ENCODE data around the gene NOXRED1. TPM values are rescaled to one million over a fixed set of nuclear protein-coding genes. Genes with fewer than 3 reads are reported as not detected.
A peak's percentile ranks its signal among the peaks of the same experiment; 100 is the strongest.

NOXRED1 gene
- under 1 TPM; 0.26 to 0.45 TPM for total RNA-seq
- polyA plus RNA-seq (ENCODE audit: insufficient read length in 6 of 6), result 1 to 10 TPM; 1.4 to 2.5 (median 2.0) TPM
- long read RNA-seq, donor 1, result 0 reads
- long read RNA-seq, donor 2, result 0 reads
- long read RNA-seq, donor 3, result 0 reads
- long read RNA-seq, donor 4, result 0 reads
- long read RNA-seq, donor 5, result 0 reads
- long read RNA-seq, donor 6, result 0 reads
- long read RNA-seq, donor 7, result 0 reads
- long read RNA-seq, donor 8, result 0 reads
- long read RNA-seq, donor 9, result 0 reads
- long read RNA-seq, donor 10, result 0 reads
- long read RNA-seq, donor 11, result 0 reads
- long read RNA-seq, donor 12, result 0 reads

DNA sequence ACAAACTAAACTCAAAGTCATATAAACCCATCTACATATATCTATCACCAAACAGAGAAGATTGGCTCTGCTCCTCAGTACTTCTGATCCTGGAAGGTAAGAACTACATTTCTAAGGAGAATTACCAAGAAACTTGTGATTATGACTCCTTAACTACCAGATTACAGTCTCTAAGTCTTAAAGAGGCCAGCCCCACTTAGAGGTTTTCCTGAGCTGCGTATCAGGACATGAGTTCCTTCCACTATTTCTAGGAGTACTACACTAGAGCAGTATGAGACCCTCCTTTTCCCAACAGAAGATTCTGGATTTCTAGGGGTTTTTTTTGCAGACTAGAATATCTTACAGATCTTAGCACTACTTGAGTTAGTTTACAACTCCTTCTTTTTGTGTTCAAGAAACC lies at the start of gene NOXRED1:
Gene NOXRED1, minus strand, starts transcription at position 101 of the 400 bp plus-strand sequence. CDS start 634 bp downstream, outside the sequence.
- Histone ChIP-seq H3K27me3 (no peaks in the 10 kb centered on the region), H3K9me3 (peaks cover 0 to 21% of the 10 kb centered on the region in 2 donors), H3K4me1 (no peaks in the 10 kb centered on the region), H3K4me3 (no peak within 1 kb of the TSS), H3K27ac (no peak within 1 kb of the TSS), H3K36me3 (peaks cover 6 to 77% of the 10 kb centered on the region in 2 donors)
- TF ChIP-seq, protein P1, sequence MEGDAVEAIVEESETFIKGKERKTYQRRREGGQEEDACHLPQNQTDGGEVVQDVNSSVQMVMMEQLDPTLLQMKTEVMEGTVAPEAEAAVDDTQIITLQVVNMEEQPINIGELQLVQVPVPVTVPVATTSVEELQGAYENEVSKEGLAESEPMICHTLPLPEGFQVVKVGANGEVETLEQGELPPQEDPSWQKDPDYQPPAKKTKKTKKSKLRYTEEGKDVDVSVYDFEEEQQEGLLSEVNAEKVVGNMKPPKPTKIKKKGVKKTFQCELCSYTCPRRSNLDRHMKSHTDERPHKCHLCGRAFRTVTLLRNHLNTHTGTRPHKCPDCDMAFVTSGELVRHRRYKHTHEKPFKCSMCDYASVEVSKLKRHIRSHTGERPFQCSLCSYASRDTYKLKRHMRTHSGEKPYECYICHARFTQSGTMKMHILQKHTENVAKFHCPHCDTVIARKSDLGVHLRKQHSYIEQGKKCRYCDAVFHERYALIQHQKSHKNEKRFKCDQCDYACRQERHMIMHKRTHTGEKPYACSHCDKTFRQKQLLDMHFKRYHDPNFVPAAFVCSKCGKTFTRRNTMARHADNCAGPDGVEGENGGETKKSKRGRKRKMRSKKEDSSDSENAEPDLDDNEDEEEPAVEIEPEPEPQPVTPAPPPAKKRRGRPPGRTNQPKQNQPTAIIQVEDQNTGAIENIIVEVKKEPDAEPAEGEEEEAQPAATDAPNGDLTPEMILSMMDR (IDR thresholded peaks at IDR 0.05), result no peak
- intact Hi-C loops (cut with DNase I), result no loop called here
- no peak for DNase-seq
- ATAC-seq, result no peak

DNA sequence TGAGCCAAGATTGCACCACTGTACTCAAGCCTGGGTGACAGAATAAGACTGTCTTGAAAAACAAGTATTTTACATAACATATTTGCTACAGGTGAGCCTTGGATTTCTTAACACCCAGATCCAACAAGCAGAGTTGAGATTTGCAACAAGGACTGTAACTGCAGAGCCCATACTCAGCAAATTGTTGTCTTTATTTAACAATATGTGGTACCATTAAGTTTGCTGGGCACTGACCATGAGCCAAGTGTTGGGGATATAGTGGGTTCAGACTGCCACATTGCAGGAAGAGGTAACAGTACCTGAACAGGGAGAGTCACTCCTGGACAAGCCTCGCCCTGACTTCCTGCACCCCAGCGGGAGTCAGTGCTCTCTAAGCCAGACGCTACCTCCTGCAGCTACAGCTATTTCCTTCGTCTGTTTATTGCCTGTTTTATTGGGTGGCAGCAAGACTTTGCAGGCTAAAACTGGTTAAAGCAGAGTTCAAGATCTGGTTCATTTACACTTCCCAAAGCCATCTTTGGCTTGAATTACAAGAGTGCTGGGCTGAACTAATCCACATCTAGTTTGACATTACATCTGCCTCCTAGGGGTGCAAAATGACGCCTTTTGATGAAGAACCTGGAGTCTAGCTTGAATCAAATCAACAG lies 47.0 kb upstream of the NOXRED1 start:
- Histone ChIP-seq H3K4me1 (no peaks in the 10 kb centered on the region), H3K27me3 (no peaks in the 10 kb centered on the region), H3K4me3 (no peak overlapping the region), H3K36me3 (peaks cover 0 to 48% of the 10 kb centered on the region in 2 donors), H3K9me3 (no peaks in the 10 kb centered on the region), H3K27ac (no peak overlapping the region)
- intact Hi-C loops (cut with DNase I), result no loop called here
- TF ChIP-seq, protein P1 (IDR thresholded peaks at IDR 0.05), result no peak
- ATAC-seq, result no peak
- no peak for DNase-seq

- Histone ChIP-seq H3K27ac (no peak overlapping the region), H3K36me3 (peaks cover 0 to 56% of the 10 kb centered on the region in 2 donors), H3K9me3 (no peaks in the 10 kb centered on the region), H3K27me3 (no peaks in the 10 kb centered on the region), H3K4me1 (no peaks in the 10 kb centered on the region), H3K4me3 (no peak overlapping the region)
- DNase-seq (no peak), ATAC-seq (no peak)
- intact Hi-C loops (cut with DNase I), result no loop called here
- TF ChIP-seq, protein P1 (IDR thresholded peaks at IDR 0.05), result no peak
Observed at GRCh38 chr14:77469539-77469938, 46.2 kb upstream of the NOXRED1 start.

- Histone ChIP-seq H3K4me1 (no peaks in the 10 kb centered on the region), H3K9me3 (no peaks in the 10 kb centered on the region), H3K4me3 (no peak overlapping the region), H3K36me3 (peaks cover 0 to 60% of the 10 kb centered on the region in 2 donors), H3K27ac (no peak overlapping the region), H3K27me3 (no peaks in the 10 kb centered on the region)
- TF ChIP-seq, protein P1 (IDR thresholded peaks at IDR 0.05), result no peak
- ATAC-seq (no peak), DNase-seq (peak in 1 of 4 donors; percentile 32)
- intact Hi-C loops (cut with DNase I), result no loop called here
Observed at GRCh38 chr14:77469067-77469505, 45.8 kb upstream of the NOXRED1 start.

DNA sequence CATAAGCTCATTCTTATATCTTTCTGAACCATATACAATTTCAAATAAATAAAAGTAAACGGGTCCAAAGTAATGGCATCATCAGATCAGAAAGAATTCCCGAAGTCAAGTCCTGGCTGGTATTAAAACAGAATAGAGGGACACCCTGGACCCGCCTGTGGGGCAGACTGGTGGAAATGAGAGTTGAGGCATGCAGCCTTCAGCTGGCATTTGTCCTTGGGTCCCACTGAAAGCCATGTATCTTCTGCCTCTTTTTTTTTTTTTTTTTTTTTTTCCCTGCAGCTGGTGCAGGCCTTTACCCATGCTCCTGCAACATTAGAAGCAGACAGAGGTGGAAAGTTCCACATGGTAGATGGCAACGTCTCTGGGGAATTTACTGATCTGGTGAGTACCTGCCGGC lies 44.5 kb upstream of the NOXRED1 start:
- intact Hi-C loops (cut with DNase I), result no loop called here
- Histone ChIP-seq H3K27ac (no peak overlapping the region), H3K4me1 (no peaks in the 10 kb centered on the region), H3K4me3 (no peak overlapping the region), H3K36me3 (peaks cover 0 to 73% of the 10 kb centered on the region in 2 donors), H3K9me3 (no peaks in the 10 kb centered on the region), H3K27me3 (no peaks in the 10 kb centered on the region)
- DNase-seq (no peak), ATAC-seq (no peak)
- TF ChIP-seq, protein P1 (IDR thresholded peaks at IDR 0.05), result no peak
